RCC 7860 (cell line): ENCODE data around the gene NINJ2.
"Not testable (repeated sequence)": the region's sequence is repeated elsewhere in the genome, so short reads cannot be mapped to it uniquely, and the experiment has no call there.

Experiments
- DNase-seq: peaks from one replicate; pipeline ENCODE4 v3.0.0-alpha.2; 2015; ENCODE audit warnings: low spot score
- FAIRE-seq: peaks from 2 replicates; lab custom pipeline; 2012; peaks lifted over from hg19 to GRCh38; lab: Jason Lieb, UNC

Gene NINJ2

GRCh38 chr12:588024-588322 lies 75.3 kb downstream of the NINJ2 start:
- FAIRE-seq = no peak
- DNase-seq = no peak

DNA sequence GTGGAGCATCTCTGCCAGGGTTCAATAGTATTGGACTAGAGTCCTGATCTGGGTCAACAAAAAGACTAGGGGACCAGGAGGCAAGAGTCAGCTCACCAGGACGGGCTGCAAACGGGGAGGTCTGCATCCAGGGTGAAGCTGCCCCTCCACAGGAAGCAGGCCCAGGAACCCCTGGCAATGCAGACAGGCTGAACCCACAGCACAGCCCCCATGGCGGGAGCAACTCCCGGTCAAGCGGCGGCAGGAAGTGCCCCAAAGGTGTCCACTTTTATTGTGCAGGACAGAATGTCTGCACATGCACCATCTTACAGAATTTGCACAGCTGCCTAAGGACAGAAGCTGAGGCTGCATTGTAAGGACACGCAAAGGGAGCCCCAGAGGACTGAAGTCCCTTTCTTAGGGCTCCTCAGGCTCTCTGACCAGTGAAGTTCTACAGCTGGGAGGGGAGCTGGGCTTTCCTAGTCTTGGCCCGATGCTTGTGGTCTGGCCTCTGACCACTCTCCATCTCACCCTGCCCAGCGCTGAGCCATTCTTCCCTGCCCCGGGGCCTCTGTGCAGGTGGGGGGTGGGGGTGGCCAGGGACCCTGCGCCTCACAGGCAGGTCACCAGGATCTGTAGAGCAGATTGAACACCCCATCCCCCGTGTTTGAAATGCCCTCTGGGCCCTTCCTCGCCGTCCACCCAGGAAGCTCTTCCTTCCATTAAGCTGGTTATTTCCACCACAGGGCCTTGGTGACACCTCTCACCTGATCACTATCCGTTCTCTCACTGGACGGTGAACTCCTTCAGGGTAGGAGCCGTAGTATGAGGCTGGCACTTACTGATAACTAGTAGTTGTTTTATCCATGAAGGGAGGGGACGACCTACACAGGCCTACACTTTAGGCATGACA lies 75.9 kb downstream of the NINJ2 start:
- DNase-seq (no peak), FAIRE-seq (no peak)

DNA sequence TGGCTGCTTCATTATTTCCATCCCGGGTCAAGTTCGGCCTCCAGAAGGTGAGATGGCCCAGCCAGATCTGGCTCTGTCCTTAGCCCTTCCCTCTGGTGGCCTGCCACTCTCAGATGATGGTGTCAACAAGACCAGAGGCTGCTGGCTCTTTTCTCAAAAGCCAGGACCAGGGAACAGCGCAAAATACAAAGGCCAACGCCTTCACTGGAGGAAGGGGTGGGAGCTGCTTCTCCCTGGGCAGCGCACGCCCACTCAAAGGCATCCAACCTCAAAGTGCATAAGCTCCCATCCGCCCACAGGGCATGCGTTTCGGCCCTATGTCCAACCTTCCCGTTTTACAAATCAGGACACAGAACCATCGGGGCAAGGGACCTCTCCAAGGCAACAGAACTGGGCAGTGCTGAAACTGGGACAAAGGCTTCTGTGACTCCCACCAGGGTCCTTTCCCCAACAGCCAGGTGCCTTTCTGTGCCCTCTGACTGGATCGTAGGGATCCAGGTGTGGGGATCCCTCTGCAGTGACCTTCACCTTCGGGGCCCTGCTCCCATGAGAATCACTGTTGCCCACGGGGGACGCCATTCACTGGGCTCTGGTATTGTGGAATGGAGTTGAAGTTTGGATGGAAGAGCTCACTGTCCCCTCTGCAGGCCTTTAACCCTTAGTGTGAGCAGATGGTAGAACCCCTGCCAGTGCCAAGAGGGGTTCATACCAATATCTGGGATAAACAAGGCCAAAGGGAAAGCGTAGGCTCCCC lies 76.8 kb downstream of the NINJ2 start:
- DNase-seq (no peak), FAIRE-seq (no peak)

- no peak for FAIRE-seq
- no peak for DNase-seq
Measured at GRCh38 chr12:585062-586061, 77.9 kb downstream of the NINJ2 start.

- FAIRE-seq = no peak
- no peak for DNase-seq
Measured at GRCh38 chr12:583251-583869, 79.9 kb downstream of the NINJ2 start.

DNA sequence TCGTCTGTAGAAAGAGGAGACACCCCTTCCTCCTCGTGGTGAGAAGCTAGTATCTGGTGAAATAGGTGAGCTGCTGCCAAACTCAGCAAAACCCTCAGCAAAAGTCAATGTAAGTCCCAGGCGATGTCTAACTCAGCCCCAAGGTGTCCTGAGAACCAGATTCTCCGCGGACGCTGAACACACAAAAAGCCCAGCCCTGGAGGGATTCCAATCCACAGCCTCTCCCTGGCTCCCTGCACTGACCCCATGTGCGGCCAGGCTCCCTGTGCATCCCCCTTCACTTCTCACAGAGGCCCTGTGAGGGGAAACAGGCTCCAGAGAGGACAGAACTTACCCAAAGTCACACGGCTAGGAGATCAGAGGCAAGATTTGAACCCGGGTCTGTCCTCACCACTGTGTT lies 81.5 kb downstream of the NINJ2 start:
- no peak for DNase-seq
- FAIRE-seq = no peak

DNA sequence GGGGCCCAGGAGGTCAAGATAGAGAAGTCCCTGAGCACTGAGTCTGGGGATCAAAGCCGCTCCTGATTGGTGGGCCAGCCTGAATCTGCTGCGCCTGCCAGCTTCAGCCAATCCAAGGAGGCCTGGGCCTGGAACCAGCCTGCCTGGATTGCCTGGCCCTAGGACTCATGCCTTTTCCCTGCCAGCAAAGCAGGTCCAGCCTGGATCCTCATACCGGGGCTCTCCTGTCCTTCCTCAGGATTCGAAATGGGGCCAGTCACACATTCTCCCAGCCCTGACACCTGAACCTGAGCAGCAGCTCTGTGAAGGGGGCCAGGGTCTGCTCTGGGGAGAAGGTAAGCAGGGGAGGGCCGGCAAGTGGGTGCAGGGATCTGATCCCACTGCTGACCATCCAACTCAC lies 81.9 kb downstream of the NINJ2 start:
- no peak for FAIRE-seq
- no peak for DNase-seq

DNA sequence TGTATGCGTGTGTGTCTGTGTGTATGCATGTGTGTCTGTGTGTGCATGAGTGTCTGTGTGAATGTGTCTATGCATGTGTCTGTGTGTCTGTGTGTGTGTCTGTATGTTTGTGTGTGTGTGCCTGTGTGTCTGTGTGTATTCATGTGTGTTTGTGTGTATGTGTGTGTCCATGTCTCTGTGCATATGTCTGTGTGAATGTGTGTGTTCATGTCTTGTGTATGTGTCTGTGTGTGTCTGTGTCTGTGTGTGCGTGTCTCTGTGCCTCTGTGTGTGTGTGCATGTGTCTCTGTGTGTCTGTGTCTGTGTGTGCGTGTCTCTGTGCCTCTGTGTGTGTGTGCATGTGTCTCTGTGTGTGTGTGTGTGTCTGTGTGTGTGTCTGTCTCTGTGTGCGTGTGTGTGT lies 82.4 kb downstream of the NINJ2 start:
- DNase-seq (no peak), FAIRE-seq (no peak)

- no peak for FAIRE-seq
- no peak for DNase-seq
Measured at GRCh38 chr12:579420-580110, 83.7 kb downstream of the NINJ2 start.

DNA sequence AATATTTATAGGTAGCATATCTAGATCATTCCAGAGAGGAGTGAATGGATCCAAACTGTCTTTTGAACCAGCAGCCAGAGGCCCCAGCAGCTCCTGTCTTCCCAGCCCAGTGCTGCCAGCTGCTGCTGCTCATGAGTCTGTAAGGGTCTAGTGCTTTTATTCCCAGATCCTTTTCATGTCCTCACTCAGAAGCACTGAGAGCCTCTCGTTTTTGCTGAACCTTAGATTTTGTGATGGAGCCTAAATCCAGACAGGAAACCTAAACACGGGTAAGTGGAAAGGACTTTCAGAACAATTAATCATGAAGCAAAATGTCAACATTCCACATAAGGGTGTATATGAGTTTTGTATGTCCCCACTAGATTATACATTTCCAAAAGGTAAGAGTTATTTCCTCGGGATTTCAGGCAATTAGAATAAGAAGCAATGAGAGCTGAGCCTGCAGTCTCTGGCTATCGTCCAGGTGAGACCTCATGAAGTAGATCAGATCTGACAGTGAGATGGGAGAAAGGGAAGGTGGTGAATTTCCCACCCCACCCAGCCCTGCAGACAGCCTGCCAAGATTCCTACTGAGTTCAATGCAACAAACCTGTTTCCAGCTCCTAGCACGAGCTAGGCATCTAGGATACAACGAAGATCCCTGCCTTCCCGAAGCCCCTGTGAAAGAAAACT lies 84.4 kb downstream of the NINJ2 start:
- FAIRE-seq (no peak), DNase-seq (no peak)

DNA sequence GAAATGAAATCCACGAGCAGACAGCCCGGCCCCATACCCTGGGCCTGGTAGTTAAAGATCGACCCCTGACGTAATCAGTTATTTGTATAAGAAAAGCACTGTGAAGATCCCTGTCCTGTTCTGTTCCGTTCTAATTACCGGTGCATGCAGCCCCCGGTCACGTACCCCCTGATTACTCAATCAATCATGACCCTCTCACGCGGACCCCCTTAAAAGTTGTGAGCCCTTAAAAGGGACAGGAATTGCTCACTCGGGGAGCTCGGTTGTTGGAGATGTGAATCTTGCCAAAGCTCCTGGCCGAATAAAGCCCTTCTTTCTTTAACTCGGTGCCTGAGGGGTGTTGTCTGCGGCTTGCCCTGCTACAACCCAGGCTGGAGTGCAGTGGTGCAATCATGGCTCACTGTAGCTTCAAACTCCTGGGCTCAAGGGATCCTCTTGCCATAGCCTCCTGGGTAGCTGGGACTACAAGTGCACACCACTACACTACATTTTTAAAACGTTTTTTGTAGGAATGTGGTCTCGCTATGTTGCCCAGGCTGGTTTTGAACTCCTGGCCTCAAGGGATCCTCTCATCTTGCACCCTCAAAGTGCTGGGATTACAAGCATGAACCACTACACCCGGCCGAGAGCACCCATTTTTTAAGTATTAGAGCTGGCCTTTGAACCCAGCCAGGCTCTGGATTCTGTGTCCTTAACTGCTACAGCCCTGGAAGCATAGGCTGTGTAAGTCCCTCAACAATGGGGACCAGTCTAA lies 85.1 kb downstream of the NINJ2 start:
- FAIRE-seq, DNase-seq: not testable (repeated sequence)

GRCh38 chr12:576615-577110 lies 86.6 kb downstream of the NINJ2 start:
- DNase-seq (no peak), FAIRE-seq (no peak)

DNA sequence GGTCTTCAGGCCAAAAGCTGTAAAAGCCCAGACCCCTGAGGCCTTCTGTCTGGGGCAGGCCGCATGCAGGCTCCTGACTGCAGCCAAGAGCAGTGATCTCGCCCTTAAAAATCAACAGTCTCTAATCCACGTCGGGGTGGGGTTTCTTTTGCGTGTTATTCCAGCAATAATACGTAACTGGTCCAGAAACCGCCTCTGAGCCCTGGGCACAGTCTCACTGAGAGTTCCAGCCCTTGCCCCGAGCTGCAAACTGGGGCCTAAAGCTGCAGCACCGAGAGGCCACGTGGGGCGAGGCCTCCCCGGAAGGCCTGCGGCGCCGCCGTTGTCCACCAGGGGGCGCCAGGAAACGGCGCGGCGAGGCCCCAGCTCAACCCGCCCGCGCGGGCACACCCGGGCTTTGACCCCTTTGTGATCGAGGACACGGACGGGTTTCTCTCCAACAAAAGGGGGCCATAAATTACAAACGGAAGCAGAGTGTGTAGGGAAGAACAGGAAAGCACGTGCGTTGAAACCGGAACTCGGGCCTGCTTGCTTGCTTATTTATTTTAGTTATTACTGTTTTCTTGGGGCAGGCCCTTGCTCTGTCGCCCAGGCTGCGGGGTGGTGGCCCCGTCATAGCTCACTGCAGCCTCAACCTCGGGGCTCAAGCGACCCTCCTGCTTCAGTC lies 87.2 kb downstream of the NINJ2 start:
- DNase-seq (peak; percentile 41), FAIRE-seq (no peak)

DNA sequence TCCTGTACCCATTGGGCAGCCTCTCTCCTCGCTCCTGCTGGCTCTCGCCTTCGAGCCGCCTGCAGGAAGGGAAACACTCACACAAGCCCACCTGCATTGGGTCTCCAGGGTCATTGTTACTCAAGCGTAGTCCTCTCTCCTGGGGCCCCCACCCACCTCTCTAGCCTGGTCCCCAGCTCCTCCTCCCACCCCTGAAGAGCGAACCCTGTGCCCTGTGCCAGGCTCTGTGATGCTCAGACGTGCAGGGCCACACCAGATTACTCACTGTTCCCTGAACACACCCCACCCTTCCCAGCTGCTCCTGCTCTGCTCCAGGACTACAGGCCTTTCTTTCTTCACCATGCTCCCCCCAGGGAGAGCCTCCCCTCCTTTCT lies 88.1 kb downstream of the NINJ2 start:
- no peak for FAIRE-seq
- no peak for DNase-seq

GRCh38 chr12:574475-575128 lies 88.6 kb downstream of the NINJ2 start:
- DNase-seq = no peak
- no peak for FAIRE-seq

- DNase-seq (no peak), FAIRE-seq (no peak)
Measured at GRCh38 chr12:573232-573631, 90.0 kb downstream of the NINJ2 start.

GRCh38 chr12:572532-572899 lies 90.7 kb downstream of the NINJ2 start:
- peak; percentile 72 for DNase-seq

More at GRCh38 chr12:572532-572899, 90.7 kb downstream of the NINJ2 start:
- FAIRE-seq = peak; percentile 25
